GM19240 (cell line): Measurements from ENCODE around the gene CCDC30.
"Not testable (repeated sequence)": the region's sequence is repeated elsewhere in the genome, so short reads cannot be mapped to it uniquely, and the experiment has no call there.

Experiments used
- DNase-seq: peaks from one replicate; pipeline ENCODE4 v3.0.0; 2011; ENCODE audit warnings: low spot score; ENCODE audit not compliant: insufficient read length

CCDC30 gene

DNA sequence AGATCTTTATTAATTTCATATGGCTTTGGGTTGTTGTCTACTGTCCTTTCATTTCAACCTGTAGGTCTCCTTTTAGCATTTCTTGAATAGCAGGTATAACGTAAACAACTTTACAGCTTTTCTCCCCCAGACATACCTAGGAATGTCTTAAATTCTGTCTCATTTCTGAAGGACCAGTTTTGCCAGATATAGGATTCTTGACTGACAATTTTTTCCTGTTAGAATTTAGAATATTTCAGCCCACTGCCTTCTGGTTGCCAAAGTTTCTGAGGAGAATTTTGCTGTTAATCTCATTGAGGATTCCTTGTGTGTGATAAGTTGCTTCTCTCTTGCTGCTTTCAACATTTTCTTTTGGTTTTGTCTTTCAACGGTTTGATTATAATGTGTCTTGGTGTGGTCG is 60.1 kb downstream of the CCDC30 start:
- no peak for DNase-seq

GRCh38 chr1:42524330-42524729 is 61.2 kb downstream of the CCDC30 start:
- DNase-seq, result no peak

DNA sequence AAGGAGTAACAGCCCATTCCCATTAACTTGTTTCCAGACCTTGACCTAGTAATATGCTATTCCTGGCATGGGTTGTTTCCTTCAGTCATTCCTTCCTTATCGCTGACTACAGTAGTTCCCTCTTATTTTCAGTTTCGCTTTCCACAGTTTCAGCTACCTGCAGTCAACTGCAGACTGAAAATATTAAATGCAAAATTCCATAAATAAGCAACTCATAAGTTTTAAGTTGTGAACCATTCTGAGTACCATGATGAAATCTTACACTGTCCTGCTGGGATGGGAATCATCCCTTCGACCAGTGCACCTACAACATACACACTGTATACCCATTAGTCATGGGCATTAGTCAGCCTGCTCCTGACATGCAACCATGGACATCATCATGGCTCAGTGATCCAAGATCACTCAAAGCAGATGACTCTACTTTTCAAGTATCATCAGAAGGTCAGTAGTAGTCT is 66.7 kb downstream of the CCDC30 start:
- no peak for DNase-seq

- DNase-seq, result no peak
Observed at GRCh38 chr1:42531043-42531442, 68.0 kb downstream of the CCDC30 start.

DNA sequence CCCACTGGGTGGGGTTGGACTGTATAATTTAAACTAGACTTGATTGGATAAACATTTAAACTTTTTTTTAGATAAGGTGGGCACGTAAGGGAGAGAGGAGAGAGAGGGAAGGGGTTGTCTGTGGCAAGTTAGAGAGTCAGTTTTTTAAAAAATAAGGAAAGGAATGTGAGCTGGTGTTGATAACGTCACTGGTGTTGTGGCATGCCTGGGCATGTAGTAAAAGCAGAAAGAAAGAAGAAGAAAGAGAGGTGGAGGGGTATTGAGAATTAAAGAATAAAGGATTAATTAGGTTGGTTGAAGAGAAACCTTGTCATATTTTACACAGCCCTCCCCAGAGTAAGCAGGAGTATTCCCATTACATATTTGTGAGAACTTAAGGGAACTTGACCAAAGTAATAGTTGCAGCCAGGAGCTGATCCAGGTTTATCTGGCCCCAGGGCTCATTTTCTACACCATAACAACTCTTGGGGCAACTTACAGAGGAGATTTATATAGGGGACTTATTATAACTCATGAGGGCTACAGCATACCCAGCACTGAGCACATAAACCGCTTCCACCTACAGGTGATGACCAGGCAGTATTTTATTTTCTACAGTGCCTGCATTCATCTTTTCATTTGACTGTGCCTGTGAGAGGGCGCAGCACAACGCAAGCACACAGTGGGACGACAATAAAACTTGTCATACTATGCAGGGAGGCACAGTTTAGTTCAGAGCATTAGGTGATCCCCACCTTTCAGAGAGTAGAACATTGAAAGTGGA is 70.2 kb downstream of the CCDC30 start:
- DNase-seq, result no peak

- DNase-seq, result no peak
Observed at GRCh38 chr1:42541104-42541503, 78.0 kb downstream of the CCDC30 start.

- DNase-seq, result no peak
Observed at GRCh38 chr1:42551180-42551579, 88.1 kb downstream of the CCDC30 start.

- no peak for DNase-seq
Observed at GRCh38 chr1:42551590-42551989, 88.5 kb downstream of the CCDC30 start.

GRCh38 chr1:42552636-42553035 is 89.5 kb downstream of the CCDC30 start:
- no peak for DNase-seq

GRCh38 chr1:42557230-42557851 is 94.3 kb downstream of the CCDC30 start:
- no peak for DNase-seq

DNA sequence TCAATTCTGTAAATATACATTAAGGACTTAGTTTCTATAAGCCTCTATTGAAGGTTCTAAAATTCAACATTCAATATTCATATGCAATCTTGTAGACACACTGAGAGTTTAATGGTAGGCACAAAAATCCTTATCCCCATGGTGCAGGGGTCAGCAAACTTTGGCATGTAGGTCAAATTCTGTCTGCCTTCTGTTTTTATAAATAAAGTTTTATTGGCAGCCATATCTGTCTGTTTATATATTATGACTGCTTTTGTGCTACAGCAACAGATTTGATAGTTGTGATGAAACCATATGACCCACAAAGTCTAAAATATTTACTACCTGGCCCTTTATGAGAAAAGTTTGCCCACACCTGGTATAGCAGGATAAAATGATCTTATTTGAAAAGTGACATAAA is 104.0 kb downstream of the CCDC30 start:
- no peak for DNase-seq

DNA sequence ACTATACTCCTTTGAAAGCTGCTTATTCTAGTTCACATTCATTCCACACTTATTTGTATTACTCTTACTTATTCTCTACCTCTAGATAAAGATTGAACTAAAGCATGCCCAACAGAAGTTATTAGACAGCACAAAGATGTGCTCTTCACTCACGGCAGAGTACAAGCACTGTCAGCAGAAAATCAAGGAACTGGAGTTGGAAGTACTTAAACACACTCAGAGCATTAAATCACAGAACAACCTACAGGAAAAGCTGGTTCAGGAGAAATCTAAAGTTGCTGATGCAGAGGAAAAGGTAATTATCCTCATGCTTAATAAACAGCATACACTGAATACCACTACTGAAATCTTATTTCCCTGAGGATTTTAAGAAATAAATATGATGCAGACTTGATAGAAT is 113.8 kb downstream of the CCDC30 start:
- DNase-seq, result no peak

DNA sequence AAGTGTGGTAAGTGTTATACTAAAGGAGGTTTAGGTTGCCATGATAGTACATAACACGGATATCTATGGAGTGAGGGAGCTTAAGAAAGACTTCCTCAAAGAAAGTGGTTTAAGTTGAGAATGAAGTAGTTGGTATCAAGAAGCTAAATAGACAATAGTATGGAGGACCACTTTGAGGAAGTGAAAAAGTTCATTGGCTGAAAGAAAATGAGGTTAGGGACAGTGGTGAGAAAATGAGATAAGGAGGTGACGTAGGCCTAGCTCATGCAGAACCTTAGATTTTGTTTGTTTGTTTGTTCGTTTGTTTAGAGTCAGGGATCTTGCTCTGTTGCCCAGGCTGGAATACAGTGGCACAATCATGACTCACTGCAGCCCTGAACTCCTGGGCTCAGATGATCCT is 122.9 kb downstream of the CCDC30 start:
- DNase-seq, result no peak

DNA sequence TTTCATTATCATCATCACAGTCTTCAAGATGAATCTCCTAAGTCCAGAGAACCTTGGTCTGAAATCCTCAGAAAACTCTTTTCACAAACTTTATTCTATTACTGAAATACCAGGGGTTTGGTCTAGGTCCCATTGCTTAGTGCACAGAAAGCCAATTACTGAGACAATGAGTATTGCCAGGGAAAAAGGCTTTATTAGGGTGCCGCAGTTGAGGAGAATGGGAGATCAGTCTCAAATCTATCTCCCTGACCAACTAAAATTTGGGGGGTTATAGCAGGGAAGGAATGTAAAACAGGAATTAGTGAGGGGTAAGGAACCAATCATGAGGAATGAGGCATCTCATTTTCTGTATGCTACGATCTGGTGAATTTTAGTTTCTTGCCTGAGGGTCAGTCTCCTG is 124.7 kb downstream of the CCDC30 start:
- no peak for DNase-seq

- DNase-seq, result no peak
Observed at GRCh38 chr1:42592811-42593210, 129.7 kb downstream of the CCDC30 start.

DNA sequence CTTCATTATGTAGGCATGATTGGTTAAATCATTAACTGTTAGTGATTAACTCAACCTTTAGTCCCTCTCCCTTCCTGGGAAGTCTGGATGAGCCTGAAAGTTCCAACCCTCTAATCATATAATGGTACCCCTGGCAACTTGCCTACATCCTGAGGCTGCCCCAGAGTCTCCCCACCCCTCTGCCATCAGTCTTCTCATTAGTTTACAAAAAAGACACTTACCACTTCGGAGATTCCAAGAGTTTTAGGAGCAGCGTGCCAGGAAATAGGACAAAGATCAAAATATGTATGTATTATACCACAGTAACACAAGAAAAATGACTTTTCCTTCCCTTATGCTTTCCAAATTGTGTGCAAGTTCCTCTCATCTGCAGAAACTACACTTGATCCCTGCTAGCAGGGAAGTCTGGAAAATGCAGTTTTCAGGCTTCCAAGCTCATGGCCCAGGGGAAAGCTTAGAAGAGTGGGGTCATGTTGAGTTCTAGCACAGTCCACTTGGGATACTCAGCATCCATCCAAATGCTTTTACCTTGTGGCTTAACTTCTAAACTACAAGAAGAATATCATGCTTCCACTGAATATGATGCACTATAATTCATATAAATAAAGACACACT is 130.5 kb downstream of the CCDC30 start:
- no peak for DNase-seq

GRCh38 chr1:42601472-42601871 is 138.4 kb downstream of the CCDC30 start:
- no peak for DNase-seq

DNA sequence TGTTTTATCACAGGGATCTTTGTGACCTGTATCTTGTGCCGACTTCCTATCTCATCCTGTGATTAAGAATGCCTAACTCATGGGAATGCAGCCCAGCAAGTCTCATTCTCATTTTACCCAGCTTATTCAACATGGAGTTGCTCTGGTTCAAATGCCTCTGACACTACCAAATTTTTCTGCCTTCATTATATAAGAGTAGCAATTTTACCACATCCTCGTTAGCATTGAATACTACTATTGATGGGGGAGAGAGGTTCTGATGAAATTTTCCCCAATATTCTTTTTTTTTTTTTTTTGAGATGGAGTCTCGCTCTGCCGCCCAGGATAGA is 150.7 kb downstream of the CCDC30 start:
- DNase-seq, result no peak

GRCh38 chr1:42618866-42619265 is 155.8 kb downstream of the CCDC30 start:
- no peak for DNase-seq

GRCh38 chr1:42620307-42620706 is 157.2 kb downstream of the CCDC30 start:
- no peak for DNase-seq

- not testable (repeated sequence) for DNase-seq
Observed at GRCh38 chr1:42621180-42621579, 158.1 kb downstream of the CCDC30 start.

- not testable (repeated sequence) for DNase-seq
Observed at GRCh38 chr1:42627205-42627604, 164.1 kb downstream of the CCDC30 start.

GRCh38 chr1:42639116-42639515 is 176.0 kb downstream of the CCDC30 start:
- DNase-seq, result no peak
